ENCODE results near the gene AGGF1. TPM values are rescaled to one million over a fixed set of nuclear protein-coding genes. Genes with fewer than 3 reads are reported as not detected.

AGGF1 gene
- total and polyA plus RNA-seq, 12 donors, result 6.7 to 33.7 (median 24.7) TPM

- H3K27ac ChIP-seq, result no peak overlapping the region
- peaks cover 0 to 29% of the 10 kb centered on the region in 2 donors for H3K36me3 ChIP-seq (replicated peaks in 1 of 2)
- peaks cover 13 to 23% of the 10 kb centered on the region in 2 donors for H3K4me1 ChIP-seq (replicated peaks in 1 of 2)
- TF ChIP-seq POLR2A (IDR thresholded peaks at IDR 0.05) (no peak), CTCF (IDR thresholded peaks at IDR 0.05) (no peak)
- no peak for DNase-seq
- intact Hi-C loops (cut with DNase I), result no loop called here
- no peak overlapping the region for H3K4me3 ChIP-seq
- no peaks in the 10 kb centered on the region for H3K27me3 ChIP-seq
- WGBS, 4 donors, result 90 to 93% (median 92%) methylated on average over 5 of the region's 5 CpGs
- H3K9me3 ChIP-seq (replicated peaks in 1 of 3), result no peaks in the 10 kb centered on the region
These were observed 3.1 kb downstream of the AGGF1 start for GRCh38 chr5:77033338-77033737.

GRCh38 chr5:77035950-77036349, 5.7 kb downstream of the AGGF1 start:
- no peak for DNase-seq
- H3K4me3 ChIP-seq, result no peak overlapping the region
- WGBS, 4 donors, result 71 to 90% (median 81%) methylated on average over 1 of the region's 1 CpG
- peaks cover 0 to 47% of the 10 kb centered on the region in 2 donors for H3K36me3 ChIP-seq (replicated peaks in 1 of 2)
- peaks cover 7 to 17% of the 10 kb centered on the region in 2 donors for H3K4me1 ChIP-seq (replicated peaks in 1 of 2)
- no peaks in the 10 kb centered on the region for H3K9me3 ChIP-seq (replicated peaks in 1 of 3)
- H3K27ac ChIP-seq, result no peak overlapping the region
- TF ChIP-seq POLR2A (IDR thresholded peaks at IDR 0.05), result no peak
- TF ChIP-seq CTCF (IDR thresholded peaks at IDR 0.05), result no peak
- H3K27me3 ChIP-seq, result no peaks in the 10 kb centered on the region
- intact Hi-C loops (cut with DNase I), result no loop called here

GRCh38 chr5:77046416-77047073, 16.3 kb downstream of the AGGF1 start:
- Histone ChIP-seq H3K27me3 (no peaks in the 10 kb centered on the region), H3K36me3 (replicated peaks in 1 of 2) (peaks cover 0 to 36% of the 10 kb centered on the region in 2 donors), H3K4me3 (no peak overlapping the region), H3K27ac (no peak overlapping the region), H3K9me3 (replicated peaks in 1 of 3) (no peaks in the 10 kb centered on the region), H3K4me1 (replicated peaks in 1 of 2) (no peaks in the 10 kb centered on the region)
- no peak for DNase-seq
- TF ChIP-seq POLR2A (IDR thresholded peaks at IDR 0.05), result no peak
- TF ChIP-seq CTCF (IDR thresholded peaks at IDR 0.05), result no peak
- intact Hi-C loops (cut with DNase I), result no loop called here
- whole genome bisulfite sequencing, 4 donors, result 96 to 100% (median 98%) methylated on average over 1 of the region's 1 CpG

- H3K4me1 ChIP-seq (replicated peaks in 1 of 2), result peaks cover 0 to 7% of the 10 kb centered on the region in 2 donors
- no peak overlapping the region for H3K4me3 ChIP-seq
- intact Hi-C loops (cut with DNase I), result no loop called here
- H3K27me3 ChIP-seq, result no peaks in the 10 kb centered on the region
- H3K36me3 ChIP-seq (replicated peaks in 1 of 2), result peaks cover 0 to 45% of the 10 kb centered on the region in 2 donors
- H3K27ac ChIP-seq, result no peak overlapping the region
- 63 to 97% (median 77%) methylated on average over 3 of the region's 3 CpGs for WGBS, 4 donors
- no peak for TF ChIP-seq CTCF (IDR thresholded peaks at IDR 0.05)
- no peak for TF ChIP-seq POLR2A (IDR thresholded peaks at IDR 0.05)
- no peak for DNase-seq
- peaks cover 0 to 5% (median 0%) of the 10 kb centered on the region in 3 donors for H3K9me3 ChIP-seq (replicated peaks in 1 of 3)
These were observed 33.8 kb downstream of the AGGF1 start for GRCh38 chr5:77064040-77064439.

Measured in adrenal gland (tissue), 12 donors.